Measurements from ENCODE around the gene SLX4IP.

The SLX4IP gene

GRCh38 chr20:10571313-10571815, 136.3 kb downstream of the SLX4IP start:
- TF ChIP-seq TAF1 (IDR thresholded peaks at IDR 0.05; ENCODE audit: borderline replicate concordance, low read depth, low read length) (no peak), POLR2AphosphoS5 (IDR thresholded peaks at IDR 0.05; ENCODE audit: low read depth, low read length) (no peak), POLR2A (IDR thresholded peaks at IDR 0.05; ENCODE audit: low read depth, low read length) (no peak)
- FAIRE-seq = no peak
- no peak for DNase-seq (ENCODE audit: insufficient read length)

DNA sequence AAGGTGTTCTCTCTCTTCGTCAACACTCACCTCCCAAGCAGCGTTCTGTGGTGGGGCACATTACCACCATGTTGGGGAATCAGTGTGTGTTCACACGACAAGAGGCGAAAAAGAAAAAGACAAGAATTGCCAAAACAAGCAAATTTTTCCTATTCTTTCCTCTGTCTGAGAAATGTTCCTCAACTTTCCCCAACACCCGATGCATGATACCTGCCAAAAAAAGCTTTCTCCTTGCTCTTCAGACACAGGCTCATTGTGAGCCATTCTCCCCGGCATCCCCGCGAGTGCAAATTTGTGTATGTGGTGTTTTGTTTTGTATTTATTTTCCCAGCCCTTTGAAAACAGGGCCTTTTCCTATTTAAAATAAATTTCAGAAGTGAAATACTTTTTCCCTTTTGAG, 137.7 kb downstream of the SLX4IP start:
- FAIRE-seq (no peak), DNase-seq (ENCODE audit: insufficient read length) (no peak)
- no peak for TF ChIP-seq TAF1 (IDR thresholded peaks at IDR 0.05; ENCODE audit: borderline replicate concordance, low read depth, low read length)
- no peak for TF ChIP-seq POLR2A (IDR thresholded peaks at IDR 0.05; ENCODE audit: low read depth, low read length)
- no peak for TF ChIP-seq POLR2AphosphoS5 (IDR thresholded peaks at IDR 0.05; ENCODE audit: low read depth, low read length)

GRCh38 chr20:10573273-10573950, 138.3 kb downstream of the SLX4IP start:
- no peak for TF ChIP-seq POLR2A (IDR thresholded peaks at IDR 0.05; ENCODE audit: low read depth, low read length)
- DNase-seq (ENCODE audit: insufficient read length) (no peak), FAIRE-seq (no peak)

- no peak for TF ChIP-seq TAF1 (IDR thresholded peaks at IDR 0.05; ENCODE audit: borderline replicate concordance, low read depth, low read length)
- FAIRE-seq = no peak
- no peak for DNase-seq (ENCODE audit: insufficient read length)
Measured at GRCh38 chr20:10573951-10574339, 138.8 kb downstream of the SLX4IP start.

DNA sequence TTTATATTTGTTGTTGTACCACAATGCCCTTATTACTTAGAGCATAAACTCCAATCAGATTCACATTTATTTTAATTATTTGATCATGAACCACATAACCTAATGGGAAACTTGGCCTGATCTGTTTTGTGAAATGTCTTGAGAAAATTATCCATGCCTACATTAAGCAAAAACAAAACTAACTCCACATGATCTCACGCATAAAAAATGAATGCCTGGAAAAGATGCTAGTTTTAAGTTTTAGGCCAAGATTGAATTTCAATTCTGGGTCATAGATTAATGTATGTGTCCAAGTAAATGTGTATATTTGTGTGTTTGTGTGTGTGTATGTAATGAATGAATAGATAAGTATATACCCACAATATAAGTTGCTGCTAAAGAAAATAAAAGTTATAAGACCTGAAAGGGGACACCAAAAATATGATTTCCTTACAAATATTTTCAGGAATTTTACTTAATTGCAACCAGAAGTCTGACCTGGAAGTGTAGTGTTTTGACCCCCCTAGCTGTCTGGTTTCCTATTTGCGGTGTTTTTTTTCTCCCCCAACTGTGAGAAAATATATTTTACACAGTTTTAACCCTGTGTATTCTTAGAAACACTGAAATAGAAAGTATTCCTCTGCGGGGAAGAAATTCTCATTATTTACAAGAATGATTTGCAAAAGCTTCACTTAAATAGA, 141.4 kb downstream of the SLX4IP start:
- DNase-seq (ENCODE audit: insufficient read length) = no peak
- FAIRE-seq = no peak
- TF ChIP-seq POLR2AphosphoS5 (IDR thresholded peaks at IDR 0.05; ENCODE audit: low read depth, low read length) = no peak
- TF ChIP-seq POLR2A (IDR thresholded peaks at IDR 0.05; ENCODE audit: low read depth, low read length) = no peak
- TF ChIP-seq TAF1 (IDR thresholded peaks at IDR 0.05; ENCODE audit: borderline replicate concordance, low read depth, low read length) = no peak

GRCh38 chr20:10577648-10578047, 142.5 kb downstream of the SLX4IP start:
- no peak for TF ChIP-seq POLR2A (IDR thresholded peaks at IDR 0.05; ENCODE audit: low read depth, low read length)
- no peak for TF ChIP-seq POLR2AphosphoS5 (IDR thresholded peaks at IDR 0.05; ENCODE audit: low read depth, low read length)
- no peak for TF ChIP-seq TAF1 (IDR thresholded peaks at IDR 0.05; ENCODE audit: borderline replicate concordance, low read depth, low read length)
- FAIRE-seq = no peak

GRCh38 chr20:10578607-10579006, 143.5 kb downstream of the SLX4IP start:
- FAIRE-seq = no peak
- DNase-seq (ENCODE audit: insufficient read length) = no peak
- TF ChIP-seq POLR2AphosphoS5 (IDR thresholded peaks at IDR 0.05; ENCODE audit: low read depth, low read length) = no peak
- no peak for TF ChIP-seq POLR2A (IDR thresholded peaks at IDR 0.05; ENCODE audit: low read depth, low read length)
- no peak for TF ChIP-seq TAF1 (IDR thresholded peaks at IDR 0.05; ENCODE audit: borderline replicate concordance, low read depth, low read length)

More at GRCh38 chr20:10577648-10578047, 142.5 kb downstream of the SLX4IP start:
- no peak for DNase-seq (ENCODE audit: insufficient read length)

- no peak for TF ChIP-seq POLR2A (IDR thresholded peaks at IDR 0.05; ENCODE audit: low read depth, low read length)
- no peak for TF ChIP-seq TAF1 (IDR thresholded peaks at IDR 0.05; ENCODE audit: borderline replicate concordance, low read depth, low read length)
- no peak for TF ChIP-seq POLR2AphosphoS5 (IDR thresholded peaks at IDR 0.05; ENCODE audit: low read depth, low read length)
- no peak for FAIRE-seq
- no peak for DNase-seq (ENCODE audit: insufficient read length)
Measured at GRCh38 chr20:10579942-10580341, 144.8 kb downstream of the SLX4IP start.

- FAIRE-seq = no peak
Measured at GRCh38 chr20:10580700-10581099, 145.6 kb downstream of the SLX4IP start.

GRCh38 chr20:10581823-10582222, 146.7 kb downstream of the SLX4IP start:
- TF ChIP-seq POLR2A (IDR thresholded peaks at IDR 0.05; ENCODE audit: low read depth, low read length) (no peak), TAF1 (IDR thresholded peaks at IDR 0.05; ENCODE audit: borderline replicate concordance, low read depth, low read length) (no peak), POLR2AphosphoS5 (IDR thresholded peaks at IDR 0.05; ENCODE audit: low read depth, low read length) (no peak)
- DNase-seq (ENCODE audit: insufficient read length) (no peak), FAIRE-seq (no peak)

More at GRCh38 chr20:10580700-10581099, 145.6 kb downstream of the SLX4IP start:
- DNase-seq (ENCODE audit: insufficient read length) = no peak
- no peak for TF ChIP-seq POLR2AphosphoS5 (IDR thresholded peaks at IDR 0.05; ENCODE audit: low read depth, low read length)
- TF ChIP-seq TAF1 (IDR thresholded peaks at IDR 0.05; ENCODE audit: borderline replicate concordance, low read depth, low read length) = no peak
- no peak for TF ChIP-seq POLR2A (IDR thresholded peaks at IDR 0.05; ENCODE audit: low read depth, low read length)

- DNase-seq (ENCODE audit: insufficient read length) (no peak), FAIRE-seq (no peak)
- TF ChIP-seq POLR2A (IDR thresholded peaks at IDR 0.05; ENCODE audit: low read depth, low read length) = no peak
- no peak for TF ChIP-seq POLR2AphosphoS5 (IDR thresholded peaks at IDR 0.05; ENCODE audit: low read depth, low read length)
- no peak for TF ChIP-seq TAF1 (IDR thresholded peaks at IDR 0.05; ENCODE audit: borderline replicate concordance, low read depth, low read length)
Measured at GRCh38 chr20:10584371-10584770, 149.3 kb downstream of the SLX4IP start.

- TF ChIP-seq TAF1 (IDR thresholded peaks at IDR 0.05; ENCODE audit: borderline replicate concordance, low read depth, low read length) (no peak), POLR2AphosphoS5 (IDR thresholded peaks at IDR 0.05; ENCODE audit: low read depth, low read length) (no peak), POLR2A (IDR thresholded peaks at IDR 0.05; ENCODE audit: low read depth, low read length) (no peak)
- FAIRE-seq (no peak), DNase-seq (ENCODE audit: insufficient read length) (no peak)
Measured at GRCh38 chr20:10585308-10585707, 150.2 kb downstream of the SLX4IP start.

All from GM12892 (cell line).